SK-N-SH (cell line): Measurements from ENCODE around the gene PCED1A.

Experiments
- CHD2 ChIP-seq: fragments of 150-350 bp; IDR thresholded peaks from 2 replicates; pipeline ENCODE4 v1.6.1; 2018; ENCODE audit warnings: low read length; ENCODE audit not compliant: partially characterized antibody
- CTCF ChIP-seq: fragments of 200-600 bp; sonication (generic); IDR thresholded peaks from 2 replicates; pipeline ENCODE4 v1.6.1; 2017; ENCODE audit warnings: antibody characterized with exemption, mild to moderate bottlenecking, moderate library complexity
- FOSL2 ChIP-seq: IDR thresholded peaks from 2 replicates; pipeline ENCODE4 v1.4.0; 2012; ENCODE audit warnings: low read depth, mild to moderate bottlenecking, moderate library complexity, borderline replicate concordance
- RAD21 ChIP-seq: IDR thresholded peaks from 2 replicates; pipeline ENCODE4 v1.6.1; 2012; ENCODE audit warnings: mild to moderate bottlenecking, low read length
- RCOR1 ChIP-seq: fragments of 150-350 bp; IDR thresholded peaks from 2 replicates; pipeline ENCODE4 v1.6.1; 2017; ENCODE audit warnings: antibody characterized with exemption, low read length
- RXRA ChIP-seq: IDR thresholded peaks from 2 replicates; pipeline ENCODE4 v1.4.0; 2012; ENCODE audit warnings: low read depth, mild to moderate bottlenecking, borderline replicate concordance
- SMC3 ChIP-seq: IDR thresholded peaks from 2 replicates; pipeline ENCODE4 v1.6.1; 2012; ENCODE audit warnings: low read depth, low read length, improper control_type of control experiment
- USF2 ChIP-seq: fragments of 150-350 bp; IDR thresholded peaks from 2 replicates; pipeline ENCODE4 v1.6.1; 2017; ENCODE audit warnings: antibody characterized with exemption, low read length, low read depth, borderline replicate concordance
- ZBTB33 ChIP-seq: IDR thresholded peaks from 2 replicates; pipeline ENCODE4 v1.4.0; 2012; ENCODE audit warnings: low read depth, borderline replicate concordance

- TF ChIP-seq CTCF (no peak), SMC3 (no peak), RAD21 (no peak), CHD2 (no peak), RXRA (no peak), ZBTB33 (no peak), USF2 (no peak), RCOR1 (no peak), FOSL2 (no peak)
Measured at GRCh38 chr20:2871111-2871465, 30.6 kb upstream of the PCED1A start.
